RWPE1 (cell line): ENCODE data around the gene LRRC72.

Experiments
- CTCF ChIA-PET: fragments of 350-600 bp; sonication (Branson Sonifier 250); formaldehyde crosslinking; extraction: SDS; loops from one replicate; lab custom pipeline; 2021; lab: Yijun Ruan, JAX
- POLR2A ChIA-PET: fragments of 400-600 bp; formaldehyde crosslinking; extraction: SDS; loops from one replicate; lab custom pipeline; 2020; ENCODE audit warnings: antibody characterized with exemption; ENCODE audit not compliant: low non-redundant PET; lab: Yijun Ruan, JAX
- DNase-seq: peaks from one replicate; pipeline ENCODE4 v3.0.0; 2012; ENCODE audit warnings: low spot score
- H3K27ac ChIP-seq: fragments of 450-650 bp; 2 replicates; pipeline ENCODE4 v1.5.1; 2017
- TF ChIP-seq, protein P1 (sequence below): fragments of 450-650 bp; conservative IDR thresholded peaks from 2 replicates; pipeline ENCODE4 v1.5.1; 2017; ENCODE audit warnings: low read depth, mild to moderate bottlenecking

LRRC72 gene

DNA sequence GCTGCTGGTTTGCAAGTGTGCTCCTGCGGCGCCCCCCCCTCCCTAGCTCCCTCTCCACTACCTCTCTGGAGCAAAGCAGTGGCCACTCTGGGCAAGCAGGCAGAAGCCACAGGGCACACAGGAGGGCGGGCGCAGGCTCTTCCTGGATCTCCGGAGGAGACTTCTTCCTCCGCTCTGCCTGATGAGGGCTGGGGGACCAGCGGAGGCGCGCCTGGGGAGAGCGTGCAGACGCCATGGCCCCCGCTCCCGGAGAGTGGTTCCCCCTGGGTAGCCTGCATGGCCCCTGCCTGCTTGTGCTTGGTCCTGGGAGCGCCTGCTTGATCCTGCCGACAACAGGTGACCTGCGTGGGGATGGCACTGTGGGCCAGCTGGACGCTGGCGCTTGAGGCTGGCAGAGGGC, 89.9 kb downstream of the LRRC72 start:
- no peak for DNase-seq
- no peak overlapping the region for H3K27ac ChIP-seq
- ChIA-PET CTCF (interaction anchor here (0.5 to 1.0 kb wide), 2 partner anchors 230 to 535 kb away, joined by 3 read pairs; no protein-coding TSS in a partner anchor), POLR2A (no interaction called here)
- TF ChIP-seq, protein P1, sequence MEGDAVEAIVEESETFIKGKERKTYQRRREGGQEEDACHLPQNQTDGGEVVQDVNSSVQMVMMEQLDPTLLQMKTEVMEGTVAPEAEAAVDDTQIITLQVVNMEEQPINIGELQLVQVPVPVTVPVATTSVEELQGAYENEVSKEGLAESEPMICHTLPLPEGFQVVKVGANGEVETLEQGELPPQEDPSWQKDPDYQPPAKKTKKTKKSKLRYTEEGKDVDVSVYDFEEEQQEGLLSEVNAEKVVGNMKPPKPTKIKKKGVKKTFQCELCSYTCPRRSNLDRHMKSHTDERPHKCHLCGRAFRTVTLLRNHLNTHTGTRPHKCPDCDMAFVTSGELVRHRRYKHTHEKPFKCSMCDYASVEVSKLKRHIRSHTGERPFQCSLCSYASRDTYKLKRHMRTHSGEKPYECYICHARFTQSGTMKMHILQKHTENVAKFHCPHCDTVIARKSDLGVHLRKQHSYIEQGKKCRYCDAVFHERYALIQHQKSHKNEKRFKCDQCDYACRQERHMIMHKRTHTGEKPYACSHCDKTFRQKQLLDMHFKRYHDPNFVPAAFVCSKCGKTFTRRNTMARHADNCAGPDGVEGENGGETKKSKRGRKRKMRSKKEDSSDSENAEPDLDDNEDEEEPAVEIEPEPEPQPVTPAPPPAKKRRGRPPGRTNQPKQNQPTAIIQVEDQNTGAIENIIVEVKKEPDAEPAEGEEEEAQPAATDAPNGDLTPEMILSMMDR: no peak

GRCh38 chr7:16619979-16620408, 93.4 kb downstream of the LRRC72 start:
- TF ChIP-seq, protein P1: no peak
- ChIA-PET POLR2A (no interaction called here), CTCF (interaction anchor here (0.7 kb wide), 1 partner anchor 542 kb away, joined by 3 read pairs; no protein-coding TSS in a partner anchor)
- DNase-seq: no peak
- no peak overlapping the region for H3K27ac ChIP-seq

GRCh38 chr7:16626388-16626787, 99.8 kb downstream of the LRRC72 start:
- ChIA-PET POLR2A (no interaction called here), CTCF (no interaction called here)
- no peak overlapping the region for H3K27ac ChIP-seq
- TF ChIP-seq, protein P1: no peak
- DNase-seq: no peak

- DNase-seq: peak; percentile 33
- POLR2A ChIA-PET: no interaction called here
- H3K27ac ChIP-seq: no peak overlapping the region
- CTCF ChIA-PET: no interaction called here
- TF ChIP-seq, protein P1: no peak
These were observed 100.6 kb downstream of the LRRC72 start for GRCh38 chr7:16627236-16627635.

GRCh38 chr7:16630654-16631053, 104.0 kb downstream of the LRRC72 start:
- ChIA-PET CTCF (no interaction called here), POLR2A (no interaction called here)
- DNase-seq: no peak
- no peak overlapping the region for H3K27ac ChIP-seq
- TF ChIP-seq, protein P1: no peak
